NCI-H2081 treated with DMSO at 0.1 percent for 48 hours (cell line): ENCODE measurements around the gene TAC3.
"Not testable (repeated sequence)": the region's sequence is repeated elsewhere in the genome, so short reads cannot be mapped to it uniquely, and the experiment has no call there.

Experiments used
- DNase-seq: peaks from one replicate; lab custom pipeline; 2025; lab: John Stamatoyannopoulos, UW

The TAC3 gene

GRCh38 chr12:57016348-57016747 is at the start of gene TAC3:
TAC3 (minus strand) TSS chr12:57016529; CDS start chr12:57015797, 732 bp downstream.
- no peak for DNase-seq

DNA sequence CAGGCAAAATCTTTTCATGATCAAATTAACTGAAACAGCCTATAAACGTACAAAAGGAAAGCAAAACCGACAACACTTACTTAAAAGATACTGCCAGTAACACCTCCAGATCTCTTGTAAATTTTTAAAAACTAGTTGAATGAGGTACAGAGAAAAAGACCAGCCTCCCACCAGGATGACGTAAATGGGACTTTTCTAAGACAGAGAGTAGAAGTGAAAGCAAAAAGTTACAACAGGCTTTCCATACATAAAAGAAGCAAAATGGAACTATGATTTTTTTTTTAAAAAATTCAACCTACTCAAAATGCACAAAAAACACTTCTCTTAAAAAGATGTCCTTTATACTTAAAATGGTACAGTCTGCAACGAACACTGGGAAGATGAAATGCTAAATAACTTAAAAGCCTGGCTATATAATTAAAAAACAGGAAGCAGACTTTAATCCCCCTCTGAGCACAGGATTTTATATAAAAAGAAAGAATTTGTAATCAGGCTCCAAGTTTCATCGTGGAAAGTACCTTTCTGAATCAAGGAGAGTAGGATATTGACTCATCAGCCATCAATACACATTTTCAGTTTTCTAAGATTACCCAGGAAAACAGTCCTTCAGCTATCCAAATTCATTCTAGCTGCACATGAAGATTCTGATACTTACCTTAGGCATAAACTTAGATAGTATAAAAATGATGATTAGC is 47.8 kb upstream of the TAC3 start:
- DNase-seq = no peak

DNA sequence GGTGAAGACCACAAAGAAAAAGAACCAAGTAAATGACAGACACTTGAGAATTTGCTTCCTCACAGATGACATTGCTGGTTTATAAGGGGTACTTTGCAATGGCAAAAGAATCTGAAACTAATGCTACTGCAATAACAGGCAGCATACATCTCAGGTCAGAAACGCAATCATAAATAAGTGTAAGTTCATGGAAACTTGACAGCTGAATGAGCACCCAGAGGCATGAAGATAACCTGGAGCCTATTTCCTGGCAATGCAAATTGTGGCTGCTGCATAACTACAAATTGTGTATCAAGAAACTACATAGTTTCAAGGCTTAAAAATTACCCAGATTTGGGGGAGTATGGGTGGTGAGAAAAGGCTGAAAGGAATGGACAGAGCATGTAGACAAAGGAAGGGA is 42.1 kb upstream of the TAC3 start:
- DNase-seq = no peak

DNA sequence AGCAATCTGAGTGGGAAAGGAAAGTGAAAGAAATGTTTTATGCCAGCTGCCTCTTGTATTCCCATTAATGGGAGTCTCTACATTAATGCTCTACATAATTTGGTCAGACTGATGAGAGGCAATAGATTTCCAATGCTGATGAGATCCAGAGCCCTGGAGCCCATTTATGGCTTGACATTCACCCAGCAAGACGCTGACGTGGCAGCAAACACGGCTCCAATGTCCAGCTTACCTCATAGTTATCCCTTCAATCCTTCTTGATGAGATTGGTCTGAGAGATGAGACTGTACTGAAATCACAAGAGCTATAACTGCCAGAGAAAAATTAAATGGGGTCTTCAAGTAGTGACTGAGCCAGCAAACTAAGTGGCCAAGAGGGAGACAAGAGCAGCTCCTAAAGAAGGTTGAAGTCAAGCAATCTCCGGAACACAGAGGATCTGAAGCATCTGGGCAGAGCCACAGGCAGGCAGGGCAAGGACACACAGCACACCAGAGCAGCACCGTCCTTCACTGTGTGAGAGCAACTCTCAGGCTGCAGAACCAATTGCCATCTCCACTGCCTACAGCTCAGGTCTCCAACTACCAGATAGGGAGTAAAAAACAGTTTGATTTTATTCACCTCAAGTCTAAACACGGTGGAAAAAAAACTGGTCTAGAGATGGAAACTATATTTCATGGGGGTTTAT is 40.9 kb upstream of the TAC3 start:
- DNase-seq = no peak

- DNase-seq = no peak
These were observed 39.5 kb upstream of the TAC3 start for GRCh38 chr12:57055824-57056223.

- not testable (repeated sequence) for DNase-seq
These were observed 37.6 kb upstream of the TAC3 start for GRCh38 chr12:57053901-57054300.

- DNase-seq = not testable (repeated sequence)
These were observed 36.8 kb upstream of the TAC3 start for GRCh38 chr12:57053146-57053545.

DNA sequence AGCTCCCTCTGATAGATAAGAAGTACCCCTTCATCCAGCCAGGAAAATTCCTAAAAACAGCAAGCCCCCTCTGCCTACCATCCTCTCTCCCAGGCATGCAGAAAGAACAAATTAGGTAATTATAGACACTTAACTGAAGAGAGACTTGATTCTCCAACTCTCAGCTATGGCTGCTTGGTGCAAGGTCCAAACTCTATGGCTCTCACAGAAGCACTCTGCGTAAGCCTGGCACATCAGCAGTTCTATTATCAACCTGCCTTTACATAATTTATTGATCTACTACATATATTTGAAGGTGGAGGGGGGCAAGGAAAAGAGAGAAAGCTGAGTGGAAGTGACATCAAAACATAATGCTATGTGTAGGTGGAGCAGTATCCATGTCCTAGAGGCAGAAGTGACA is 34.7 kb upstream of the TAC3 start:
- DNase-seq = no peak

DNA sequence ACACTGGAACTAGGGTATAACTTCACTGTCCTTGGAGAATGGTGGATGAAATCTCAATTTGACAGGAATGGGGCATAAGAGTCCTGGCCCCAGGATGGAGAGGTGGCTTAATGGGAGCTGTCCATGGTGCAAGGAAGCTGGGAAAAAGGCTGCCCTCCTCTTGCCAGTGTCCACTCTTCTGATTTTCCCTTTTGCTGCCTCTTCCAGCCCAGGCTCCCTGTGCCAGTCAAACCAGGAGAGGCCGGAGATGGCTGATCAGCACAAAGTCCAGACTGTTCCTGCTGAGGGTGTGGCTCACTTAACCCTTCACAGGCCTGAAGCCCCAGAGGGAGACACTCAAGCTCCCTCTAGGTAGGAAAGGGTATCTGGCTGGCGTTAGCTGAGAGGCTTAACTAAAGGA is 33.6 kb upstream of the TAC3 start, which contains the start of gene MYO1A:
Gene MYO1A, minus strand, starts transcription at position 240 of the 400 bp plus-strand sequence. CDS start 1,806 bp downstream, outside the sequence.
- DNase-seq = no peak

- no peak for DNase-seq
These were observed 32.8 kb upstream of the TAC3 start for GRCh38 chr12:57049119-57049446.

GRCh38 chr12:57048423-57049118 is 32.2 kb upstream of the TAC3 start:
- no peak for DNase-seq

DNA sequence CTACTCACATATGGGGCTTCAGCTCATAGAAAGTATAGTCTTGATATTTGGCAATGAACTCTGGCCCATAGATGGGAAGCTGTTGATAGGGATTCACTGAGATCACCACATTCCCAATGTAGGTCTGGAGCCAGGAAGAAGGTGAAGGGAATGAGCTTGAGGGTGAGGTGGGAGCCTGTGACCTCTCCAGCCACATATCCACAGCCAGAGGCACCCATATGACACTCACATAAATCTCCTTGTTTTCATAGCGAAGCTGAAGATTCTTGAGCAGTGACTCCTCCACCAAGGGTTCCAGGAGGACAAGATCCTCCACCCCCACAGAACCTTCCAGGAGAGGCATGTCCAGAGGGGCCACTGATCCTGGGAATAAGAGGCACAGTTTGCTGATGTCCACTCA is 31.7 kb upstream of the TAC3 start:
- no peak for DNase-seq

- DNase-seq = no peak
These were observed 30.9 kb upstream of the TAC3 start for GRCh38 chr12:57046947-57047890.

DNA sequence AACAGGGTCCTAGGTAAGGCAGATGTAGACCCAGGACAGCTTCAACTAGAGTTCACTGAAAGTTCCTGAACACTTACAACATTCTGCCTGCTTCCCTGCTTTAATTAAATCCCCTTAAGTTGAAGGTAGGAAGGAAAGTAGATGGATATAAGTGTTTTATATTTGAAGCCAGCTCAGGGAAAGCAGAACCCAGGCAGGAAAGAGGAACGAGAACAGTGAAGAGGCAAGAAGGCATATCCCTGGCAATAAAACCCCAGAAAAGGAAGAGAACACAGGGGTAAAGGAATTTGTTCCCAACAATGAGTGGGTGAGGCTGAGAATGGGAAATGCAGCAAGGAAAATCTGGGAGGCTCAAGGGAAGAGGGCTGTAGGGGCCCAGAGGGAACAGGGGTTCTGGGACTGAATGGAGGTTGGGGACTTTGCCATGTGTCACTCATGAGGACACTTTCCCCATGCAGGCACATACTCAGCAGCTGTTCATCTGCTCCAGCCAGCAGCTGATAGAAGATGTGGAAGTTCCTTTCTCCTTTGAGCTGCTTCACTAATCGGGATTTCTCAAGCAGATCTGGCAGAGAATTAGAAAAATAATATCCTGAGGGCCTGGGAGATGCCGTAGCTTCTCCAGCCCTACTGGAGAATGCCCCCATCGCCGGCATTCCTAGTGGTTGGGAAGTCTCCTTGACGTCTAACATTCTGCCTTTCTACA is 29.9 kb upstream of the TAC3 start:
- no peak for DNase-seq

DNA sequence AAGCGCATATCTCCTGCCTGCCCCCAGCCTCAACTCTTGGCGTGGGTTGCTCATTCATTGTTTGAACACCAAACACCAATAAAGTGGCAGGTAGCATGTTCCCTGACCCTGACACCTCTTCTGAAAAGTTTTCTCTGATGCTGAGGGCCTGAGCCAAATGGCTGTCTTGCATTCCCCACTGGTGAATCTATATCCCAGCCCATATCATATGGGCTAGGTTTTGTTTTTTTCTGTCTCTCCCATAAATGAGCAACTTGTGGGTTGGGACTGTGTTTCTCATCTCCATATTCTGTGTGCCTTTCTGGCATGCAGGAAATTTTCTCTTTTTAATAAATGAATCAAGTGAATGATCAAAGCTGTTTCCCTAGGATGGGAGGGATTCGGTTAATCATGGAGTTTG is 28.6 kb upstream of the TAC3 start:
- no peak for DNase-seq

DNA sequence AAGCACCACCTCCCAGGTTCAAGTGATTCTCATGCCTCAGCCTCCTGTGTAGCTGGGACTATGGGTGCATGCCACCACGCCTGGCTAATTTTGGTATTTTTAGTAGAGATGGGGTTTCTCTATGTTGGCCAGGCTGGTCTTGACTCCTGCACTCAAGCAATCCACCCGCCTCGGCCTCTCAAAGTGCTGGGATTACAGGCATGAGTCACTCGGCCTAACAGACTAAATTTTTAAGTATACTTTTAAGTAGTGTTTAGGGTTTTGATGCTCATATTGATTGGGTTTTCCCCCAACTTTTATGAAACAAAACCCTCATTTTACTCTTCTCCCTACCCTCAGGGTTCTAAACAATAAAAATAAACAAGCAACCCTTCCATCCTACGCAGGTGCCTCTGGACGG is 28.1 kb upstream of the TAC3 start:
- no peak for DNase-seq

DNA sequence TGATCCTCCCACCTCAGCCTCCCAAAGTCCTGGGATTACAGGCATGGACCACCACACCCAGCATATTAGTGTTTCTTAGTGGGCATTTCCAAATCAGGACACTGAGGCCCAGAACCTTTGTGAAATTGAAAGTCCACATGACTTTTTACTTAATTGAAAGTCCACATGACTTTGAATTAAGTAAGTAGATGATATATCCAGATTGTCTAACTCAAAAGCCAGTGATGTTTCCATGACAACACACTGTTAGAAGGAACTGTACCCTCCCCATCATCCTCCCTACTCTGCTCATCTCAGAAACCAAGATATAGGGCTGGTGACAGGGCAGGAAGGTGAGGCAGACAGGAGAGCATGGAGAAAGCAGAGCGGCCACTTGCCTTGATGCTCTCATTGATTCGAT is 26.4 kb upstream of the TAC3 start:
- DNase-seq = no peak

- DNase-seq = no peak
These were observed 24.4 kb upstream of the TAC3 start for GRCh38 chr12:57040750-57041149.

GRCh38 chr12:57040211-57040610 is 23.9 kb upstream of the TAC3 start:
- DNase-seq = no peak

DNA sequence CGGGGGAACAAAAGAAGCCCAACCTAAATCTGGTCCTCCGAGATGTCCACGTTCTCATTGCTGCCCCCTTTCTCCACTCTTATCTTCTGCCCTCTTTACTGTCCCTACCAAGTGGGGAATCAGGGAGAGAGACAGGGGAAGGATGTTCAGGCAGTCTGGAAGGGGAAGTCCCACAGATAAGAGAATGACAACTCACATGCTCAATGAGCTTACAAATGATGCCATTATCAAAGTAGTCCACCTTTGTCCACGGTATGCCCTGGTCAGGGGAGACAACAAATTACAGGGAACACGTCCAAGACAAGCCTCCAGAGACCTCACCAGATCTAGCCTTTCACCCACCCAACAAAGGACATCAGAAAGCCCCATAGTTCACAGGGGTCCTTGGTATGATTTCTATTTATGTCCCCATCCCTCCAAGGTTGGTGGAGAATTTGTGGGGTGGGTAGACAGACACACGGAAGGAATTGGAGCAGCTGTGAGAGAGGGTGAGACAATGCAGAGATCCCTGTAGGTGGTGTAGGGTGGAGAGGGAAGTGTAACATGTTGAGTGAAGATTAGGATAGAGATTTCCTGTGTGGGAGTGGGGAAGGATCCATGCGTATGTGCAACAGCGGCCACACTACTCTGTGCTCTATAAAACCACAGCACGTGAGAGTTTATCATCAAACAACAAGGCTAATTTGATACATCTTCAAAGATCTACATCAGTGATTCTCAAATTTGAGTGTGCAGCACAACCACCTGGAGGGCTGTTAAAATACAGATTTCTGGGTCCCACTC is 22.9 kb upstream of the TAC3 start:
- DNase-seq = no peak

GRCh38 chr12:57037264-57037663 is 20.9 kb upstream of the TAC3 start:
- DNase-seq = no peak
